Fibroblast of mammary gland (primary cell): Measurements from ENCODE around the gene TIRAP.

Experiments
- DNase-seq: peaks from one replicate; pipeline ENCODE4 v3.0.0-alpha.2; 2010; ENCODE audit warnings: low read depth
- H3K4me3 ChIP-seq: 2 replicates; pipeline ENCODE4 v1.5.1; 2011; ENCODE audit warnings: low read depth, mild to moderate bottlenecking, low read length, moderate library complexity; ENCODE audit not compliant: control insufficient read depth
- CTCF ChIP-seq: conservative IDR thresholded peaks from 2 replicates; pipeline ENCODE4 v1.5.1; 2011; ENCODE audit warnings: low read depth, low read length, inconsistent platforms; ENCODE audit not compliant: control insufficient read depth, insufficient read depth

Gene TIRAP

DNA sequence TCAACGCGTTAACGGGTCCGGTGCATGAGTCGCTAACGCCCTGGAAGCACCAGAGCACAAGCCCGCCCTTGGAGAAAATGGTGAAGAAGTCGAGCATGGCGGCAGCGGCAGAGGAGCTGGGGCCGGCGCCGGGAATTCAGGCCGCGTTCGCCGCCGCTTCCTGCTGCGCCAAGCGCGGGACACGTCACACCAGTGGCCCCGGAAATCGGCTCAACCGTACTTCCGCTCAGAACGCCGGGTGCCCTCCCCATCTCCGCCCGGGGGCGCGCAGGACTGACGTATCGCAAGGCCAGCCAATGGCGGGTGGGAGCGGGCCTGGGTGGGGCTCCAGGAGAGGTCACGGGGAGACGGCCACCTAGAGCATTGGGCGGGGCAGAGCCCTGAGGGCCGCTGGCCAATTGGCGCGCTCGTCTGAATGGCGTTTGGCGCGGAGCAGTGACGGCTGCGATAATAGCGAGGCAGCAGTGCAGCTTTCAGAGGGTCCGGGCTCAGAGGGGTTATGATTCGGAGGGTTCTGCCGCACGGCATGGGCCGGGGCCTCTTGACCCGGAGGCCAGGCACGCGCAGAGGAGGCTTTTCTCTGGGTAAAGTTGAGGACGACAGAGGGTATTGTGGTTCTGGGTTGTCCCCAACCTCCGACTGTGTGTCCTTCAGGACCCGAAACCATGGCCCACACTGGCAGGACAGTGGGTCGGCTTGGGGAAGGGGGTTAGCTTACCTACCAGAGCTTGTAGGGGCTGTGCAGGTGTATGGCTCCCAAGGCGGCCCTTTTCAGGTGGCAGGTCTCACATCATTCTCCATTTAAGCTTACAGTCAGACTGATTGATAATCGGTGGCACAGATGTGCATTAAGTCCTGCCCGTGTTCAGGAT lies 13.9 kb upstream of the TIRAP start, which contains the start of the genes FOXRED1 and SRPRA:
TSS of gene FOXRED1 (plus strand) at position 447 of the 872 bp plus-strand sequence. CDS start at position 500, 53 bp downstream.
TSS of gene SRPRA (minus strand) at position 188 of the 872 bp plus-strand sequence. CDS start at position 97, 91 bp downstream.
- DNase-seq, result peak; percentile 98
- peak within 1 kb of the TSS; percentile 90 for H3K4me3 ChIP-seq
- no peak for TF ChIP-seq CTCF

DNA sequence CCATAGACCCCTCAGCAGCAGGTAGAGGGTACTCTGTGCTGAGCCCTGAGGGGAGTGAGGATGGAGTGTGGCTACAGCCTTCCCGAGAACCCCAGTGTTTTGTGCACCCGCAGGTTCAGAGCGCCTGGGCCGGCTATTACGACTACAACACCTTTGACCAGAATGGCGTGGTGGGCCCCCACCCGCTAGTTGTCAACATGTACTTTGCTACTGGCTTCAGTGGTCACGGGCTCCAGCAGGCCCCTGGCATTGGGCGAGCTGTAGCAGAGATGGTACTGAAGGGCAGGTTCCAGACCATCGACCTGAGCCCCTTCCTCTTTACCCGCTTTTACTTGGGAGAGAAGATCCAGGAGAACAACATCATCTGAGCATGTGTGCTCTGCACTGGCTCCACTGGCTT lies 5.6 kb upstream of the TIRAP start:
- DNase-seq, result no peak
- no peak for TF ChIP-seq CTCF
- no peak overlapping the region for H3K4me3 ChIP-seq

DNA sequence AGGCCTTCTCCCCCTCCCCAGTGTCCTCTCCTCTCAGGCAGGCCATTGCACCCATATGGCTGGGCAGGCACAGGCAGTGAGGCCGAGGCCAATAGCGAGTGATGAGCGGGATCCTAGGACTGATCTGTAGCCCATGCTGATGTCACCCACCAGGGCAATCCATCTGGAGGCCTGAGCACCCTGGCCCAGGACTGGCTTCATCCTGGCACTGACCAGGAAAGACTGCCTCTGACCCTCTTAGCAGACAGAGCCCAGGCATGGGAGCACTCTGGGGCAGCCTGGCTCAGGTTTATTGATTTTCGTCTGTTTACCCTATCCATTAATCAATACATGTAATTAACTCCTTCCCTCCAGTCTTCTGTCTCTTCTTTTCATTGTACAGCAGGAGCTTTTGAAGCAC lies 5.1 kb upstream of the TIRAP start:
- no peak for DNase-seq
- TF ChIP-seq CTCF, result no peak

GRCh38 chr11:126279191-126279590 lies 3.7 kb upstream of the TIRAP start:
- no peak for DNase-seq
- H3K4me3 ChIP-seq, result no peak overlapping the region
- TF ChIP-seq CTCF, result no peak

More for the DNA sequence above, 5.1 kb upstream of the TIRAP start:
- no peak overlapping the region for H3K4me3 ChIP-seq

- no peak overlapping the region for H3K4me3 ChIP-seq
- DNase-seq, result no peak
- TF ChIP-seq CTCF, result no peak
Observed at GRCh38 chr11:126280595-126280994, 2.3 kb upstream of the TIRAP start.

- DNase-seq, result no peak
- H3K4me3 ChIP-seq, result no peak overlapping the region
- no peak for TF ChIP-seq CTCF
Observed at GRCh38 chr11:126281245-126281644, 1.6 kb upstream of the TIRAP start.

- TF ChIP-seq CTCF, result no peak
- DNase-seq, result no peak
- no peak overlapping the region for H3K4me3 ChIP-seq
Observed at GRCh38 chr11:126281666-126282175, 1.2 kb upstream of the TIRAP start.
